ENCODE data around the gene MDM2. TPM values are rescaled to one million over a fixed set of nuclear protein-coding genes. Genes with fewer than 3 reads are reported as not detected.

Gene MDM2
- total and polyA plus RNA-seq, 10 of the 15 experiments (the other 5 are each of a cell fraction or from before 2014, with no cell fraction given) = 48.2 to 174 (median 85.0) TPM

DNA sequence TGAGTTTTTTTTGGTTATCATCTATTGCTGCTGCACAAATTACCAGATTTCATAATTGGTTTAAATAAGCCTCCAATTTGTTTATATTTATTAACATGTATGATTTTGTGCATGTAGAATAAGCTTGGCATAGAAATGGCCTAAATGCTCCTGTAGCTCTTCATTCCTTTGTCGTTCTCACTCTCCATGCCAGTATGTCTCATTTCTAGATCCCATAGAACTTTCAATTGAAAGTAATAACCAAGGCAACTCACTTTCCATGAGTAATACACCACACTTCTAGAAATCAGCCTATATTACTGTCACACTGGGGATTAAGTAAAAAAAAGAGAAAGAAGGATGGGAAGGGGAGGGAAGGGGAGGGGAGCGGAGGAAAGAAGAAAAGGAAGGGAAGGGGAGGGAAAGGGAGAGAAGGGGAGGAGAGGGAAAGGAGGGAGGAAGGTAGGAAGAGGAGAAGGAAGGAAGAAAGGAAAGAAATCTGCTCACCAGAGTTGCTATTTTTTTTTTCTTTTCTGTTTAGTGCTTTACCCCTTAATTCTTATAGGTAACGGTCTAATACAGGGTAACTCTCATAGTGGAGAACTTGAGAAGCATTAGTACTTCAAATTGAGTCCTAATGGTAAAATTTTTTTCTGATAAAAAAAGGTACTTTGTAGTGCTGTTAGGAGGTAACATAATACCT, 45.6 kb downstream of the MDM2 start:
- H3K79me2 ChIP-seq (ENCODE audit: control insufficient read depth, insufficient read depth, low read length) = no peaks in the 10 kb centered on the region
- ATAC-seq = no peak
- no peaks in the 10 kb centered on the region for H3K4me1 ChIP-seq (ENCODE audit: control insufficient read depth, insufficient read depth, low read length)
- H3K27me3 ChIP-seq (replicated peaks in 1 of 2; ENCODE audit: control insufficient read depth in 2 of 2, insufficient read depth in 2 of 2, low read length in 1 of 2) = no peaks in the 10 kb centered on the region
- H2AFZ ChIP-seq (ENCODE audit: control insufficient read depth, low read depth, low read length) = no peak overlapping the region
- ChIA-PET SMC1A (ENCODE audit: uncharacterized antibody, unreplicated experiment) (interaction anchor here (0.8 to 1.5 kb wide), 2 partner anchors 46 to 368 kb away, joined by 3 read pairs; no protein-coding TSS in a partner anchor), CTCF (interaction anchor here (1.6 to 2.5 kb wide), 3 partner anchors 9 to 216 kb away, joined by 4 to 8 read pairs (median 7); no protein-coding TSS in a partner anchor), RAD21 (ENCODE audit: unreplicated experiment) (no interaction called here), POLR2A (interaction anchor here (0.8 kb wide), 1 partner anchor 13 kb away, joined by 3 read pairs; no protein-coding TSS in a partner anchor)
- no peak for DNase-seq (ENCODE audit: low read depth, low spot score)
- BruUV-seq (replicated peaks) = no TSS peak
- in situ Hi-C loops (cut with MboI) = no loop called here
- intact Hi-C loops (cut with micrococcal nuclease; ENCODE audit: unreplicated experiment) = no loop called here
- no peak overlapping the region for H3K4me2 ChIP-seq (ENCODE audit: control insufficient read depth, insufficient read depth)
- H3K27ac ChIP-seq (ENCODE audit: control insufficient read depth, insufficient read depth) = no peak overlapping the region
- no peak for TF ChIP-seq RAD51 (IDR thresholded peaks at IDR 0.05)
- TF ChIP-seq, protein P1, sequence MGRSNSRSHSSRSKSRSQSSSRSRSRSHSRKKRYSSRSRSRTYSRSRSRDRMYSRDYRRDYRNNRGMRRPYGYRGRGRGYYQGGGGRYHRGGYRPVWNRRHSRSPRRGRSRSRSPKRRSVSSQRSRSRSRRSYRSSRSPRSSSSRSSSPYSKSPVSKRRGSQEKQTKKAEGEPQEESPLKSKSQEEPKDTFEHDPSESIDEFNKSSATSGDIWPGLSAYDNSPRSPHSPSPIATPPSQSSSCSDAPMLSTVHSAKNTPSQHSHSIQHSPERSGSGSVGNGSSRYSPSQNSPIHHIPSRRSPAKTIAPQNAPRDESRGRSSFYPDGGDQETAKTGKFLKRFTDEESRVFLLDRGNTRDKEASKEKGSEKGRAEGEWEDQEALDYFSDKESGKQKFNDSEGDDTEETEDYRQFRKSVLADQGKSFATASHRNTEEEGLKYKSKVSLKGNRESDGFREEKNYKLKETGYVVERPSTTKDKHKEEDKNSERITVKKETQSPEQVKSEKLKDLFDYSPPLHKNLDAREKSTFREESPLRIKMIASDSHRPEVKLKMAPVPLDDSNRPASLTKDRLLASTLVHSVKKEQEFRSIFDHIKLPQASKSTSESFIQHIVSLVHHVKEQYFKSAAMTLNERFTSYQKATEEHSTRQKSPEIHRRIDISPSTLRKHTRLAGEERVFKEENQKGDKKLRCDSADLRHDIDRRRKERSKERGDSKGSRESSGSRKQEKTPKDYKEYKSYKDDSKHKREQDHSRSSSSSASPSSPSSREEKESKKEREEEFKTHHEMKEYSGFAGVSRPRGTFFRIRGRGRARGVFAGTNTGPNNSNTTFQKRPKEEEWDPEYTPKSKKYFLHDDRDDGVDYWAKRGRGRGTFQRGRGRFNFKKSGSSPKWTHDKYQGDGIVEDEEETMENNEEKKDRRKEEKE (IDR thresholded peaks at IDR 0.05) = no peak
- TF ChIP-seq NRF1 (conservative IDR thresholded peaks at IDR 0.05; ENCODE audit: low read depth, low read length) = no peak
- no peak for TF ChIP-seq IKZF1 (conservative IDR thresholded peaks at IDR 0.05)
- TF ChIP-seq, protein P2, sequence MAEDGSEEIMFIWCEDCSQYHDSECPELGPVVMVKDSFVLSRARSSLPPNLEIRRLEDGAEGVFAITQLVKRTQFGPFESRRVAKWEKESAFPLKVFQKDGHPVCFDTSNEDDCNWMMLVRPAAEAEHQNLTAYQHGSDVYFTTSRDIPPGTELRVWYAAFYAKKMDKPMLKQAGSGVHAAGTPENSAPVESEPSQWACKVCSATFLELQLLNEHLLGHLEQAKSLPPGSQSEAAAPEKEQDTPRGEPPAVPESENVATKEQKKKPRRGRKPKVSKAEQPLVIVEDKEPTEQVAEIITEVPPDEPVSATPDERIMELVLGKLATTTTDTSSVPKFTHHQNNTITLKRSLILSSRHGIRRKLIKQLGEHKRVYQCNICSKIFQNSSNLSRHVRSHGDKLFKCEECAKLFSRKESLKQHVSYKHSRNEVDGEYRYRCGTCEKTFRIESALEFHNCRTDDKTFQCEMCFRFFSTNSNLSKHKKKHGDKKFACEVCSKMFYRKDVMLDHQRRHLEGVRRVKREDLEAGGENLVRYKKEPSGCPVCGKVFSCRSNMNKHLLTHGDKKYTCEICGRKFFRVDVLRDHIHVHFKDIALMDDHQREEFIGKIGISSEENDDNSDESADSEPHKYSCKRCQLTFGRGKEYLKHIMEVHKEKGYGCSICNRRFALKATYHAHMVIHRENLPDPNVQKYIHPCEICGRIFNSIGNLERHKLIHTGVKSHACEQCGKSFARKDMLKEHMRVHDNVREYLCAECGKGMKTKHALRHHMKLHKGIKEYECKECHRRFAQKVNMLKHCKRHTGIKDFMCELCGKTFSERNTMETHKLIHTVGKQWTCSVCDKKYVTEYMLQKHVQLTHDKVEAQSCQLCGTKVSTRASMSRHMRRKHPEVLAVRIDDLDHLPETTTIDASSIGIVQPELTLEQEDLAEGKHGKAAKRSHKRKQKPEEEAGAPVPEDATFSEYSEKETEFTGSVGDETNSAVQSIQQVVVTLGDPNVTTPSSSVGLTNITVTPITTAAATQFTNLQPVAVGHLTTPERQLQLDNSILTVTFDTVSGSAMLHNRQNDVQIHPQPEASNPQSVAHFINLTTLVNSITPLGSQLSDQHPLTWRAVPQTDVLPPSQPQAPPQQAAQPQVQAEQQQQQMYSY (CRISPR knock-in tag; IDR thresholded peaks at IDR 0.05) = no peak
- no peak for TF ChIP-seq RUNX3 (IDR thresholded peaks at IDR 0.05; ENCODE audit: low read length)
- no peak overlapping the region for H3K9ac ChIP-seq (ENCODE audit: control insufficient read depth, insufficient read depth, low read length)
- WGBS (ENCODE audit: insufficient coverage, insufficient replicate concordance, low lambda C conversion rate, missing lambda C conversion rate) = 76% methylated on average over 3 of the region's 3 CpGs
- H3K36me3 ChIP-seq (ENCODE audit: control insufficient read depth in 2 of 2, insufficient read depth in 2 of 2, low read length in 1 of 2) = no peaks in the 10 kb centered on the region
- no peaks in the 10 kb centered on the region for H4K20me1 ChIP-seq (ENCODE audit: control insufficient read depth, insufficient read depth)
- no peak overlapping the region for H3K4me3 ChIP-seq
- no peaks in the 10 kb centered on the region for H3K9me3 ChIP-seq (replicated peaks; ENCODE audit: control insufficient read depth, insufficient read depth, low read length)
- FAIRE-seq = no peak

Data from GM12878 (cell line).